ENCODE results near the gene SHCBP1L.

Gene SHCBP1L

GRCh38 chr1:182952677-182953444 lies at the start of gene SHCBP1L:
Gene SHCBP1L (minus strand): TSS chr1:182953166. CDS start chr1:182953133, 33 bp downstream.
- no peak for DNase-seq

- no peak for DNase-seq
These were observed 49.3 kb upstream of the SHCBP1L start for GRCh38 chr1:183002267-183002666.

- DNase-seq, result no peak
These were observed 47.4 kb upstream of the SHCBP1L start for GRCh38 chr1:183000167-183000962.

- no peak for DNase-seq
These were observed 45.5 kb upstream of the SHCBP1L start for GRCh38 chr1:182998482-182998881.

- no peak for DNase-seq
These were observed 43.9 kb upstream of the SHCBP1L start for GRCh38 chr1:182996816-182997215.

- DNase-seq, result no peak
These were observed 42.9 kb upstream of the SHCBP1L start for GRCh38 chr1:182995894-182996293.

- DNase-seq, result no peak
These were observed 40.8 kb upstream of the SHCBP1L start for GRCh38 chr1:182993746-182994145.

- no peak for DNase-seq
These were observed 37.6 kb upstream of the SHCBP1L start for GRCh38 chr1:182990413-182991144.

GRCh38 chr1:182985876-182986275 lies 32.9 kb upstream of the SHCBP1L start:
- no peak for DNase-seq

GRCh38 chr1:182984621-182985020 lies 31.7 kb upstream of the SHCBP1L start:
- no peak for DNase-seq

GRCh38 chr1:182984138-182984537 lies 31.2 kb upstream of the SHCBP1L start:
- no peak for DNase-seq

- DNase-seq, result no peak
These were observed 25.3 kb upstream of the SHCBP1L start for GRCh38 chr1:182978151-182978853.

GRCh38 chr1:182977480-182977879 lies 24.5 kb upstream of the SHCBP1L start:
- no peak for DNase-seq

- DNase-seq, result no peak
These were observed 21.7 kb upstream of the SHCBP1L start for GRCh38 chr1:182974506-182975191.

GRCh38 chr1:182972829-182973228 lies 19.9 kb upstream of the SHCBP1L start:
- no peak for DNase-seq

GRCh38 chr1:182972231-182972630 lies 19.3 kb upstream of the SHCBP1L start:
- no peak for DNase-seq

- no peak for DNase-seq
These were observed 18.3 kb upstream of the SHCBP1L start for GRCh38 chr1:182971219-182971618.

- no peak for DNase-seq
These were observed 16.1 kb upstream of the SHCBP1L start for GRCh38 chr1:182968836-182969734.

GRCh38 chr1:182968151-182968741 lies 15.3 kb upstream of the SHCBP1L start:
- no peak for DNase-seq

- no peak for DNase-seq
These were observed 12.9 kb upstream of the SHCBP1L start for GRCh38 chr1:182965861-182966260.

GRCh38 chr1:182965096-182965495 lies 12.1 kb upstream of the SHCBP1L start:
- DNase-seq, result no peak

Data from activated CD4-positive, alpha-beta T cell treated with anti-CD3 and anti-CD28 coated beads for 1 hour (primary cell).